Measurements from ENCODE around the gene SORCS1.

- TF ChIP-seq, protein P1, sequence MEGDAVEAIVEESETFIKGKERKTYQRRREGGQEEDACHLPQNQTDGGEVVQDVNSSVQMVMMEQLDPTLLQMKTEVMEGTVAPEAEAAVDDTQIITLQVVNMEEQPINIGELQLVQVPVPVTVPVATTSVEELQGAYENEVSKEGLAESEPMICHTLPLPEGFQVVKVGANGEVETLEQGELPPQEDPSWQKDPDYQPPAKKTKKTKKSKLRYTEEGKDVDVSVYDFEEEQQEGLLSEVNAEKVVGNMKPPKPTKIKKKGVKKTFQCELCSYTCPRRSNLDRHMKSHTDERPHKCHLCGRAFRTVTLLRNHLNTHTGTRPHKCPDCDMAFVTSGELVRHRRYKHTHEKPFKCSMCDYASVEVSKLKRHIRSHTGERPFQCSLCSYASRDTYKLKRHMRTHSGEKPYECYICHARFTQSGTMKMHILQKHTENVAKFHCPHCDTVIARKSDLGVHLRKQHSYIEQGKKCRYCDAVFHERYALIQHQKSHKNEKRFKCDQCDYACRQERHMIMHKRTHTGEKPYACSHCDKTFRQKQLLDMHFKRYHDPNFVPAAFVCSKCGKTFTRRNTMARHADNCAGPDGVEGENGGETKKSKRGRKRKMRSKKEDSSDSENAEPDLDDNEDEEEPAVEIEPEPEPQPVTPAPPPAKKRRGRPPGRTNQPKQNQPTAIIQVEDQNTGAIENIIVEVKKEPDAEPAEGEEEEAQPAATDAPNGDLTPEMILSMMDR (conservative IDR thresholded peaks at IDR 0.05; ENCODE audit: low read depth, low read length) = no peak
- no peak for TF ChIP-seq EZH2 (IDR thresholded peaks at IDR 0.05; ENCODE audit: low read length, unreplicated experiment)
Observed at GRCh38 chr10:106592396-106592795, 572.1 kb downstream of the SORCS1 start.
